ENCODE results near the gene GMEB1. TPM values are rescaled to one million over a fixed set of nuclear protein-coding genes. Genes with fewer than 3 reads are reported as not detected.

Gene GMEB1
- polyA plus RNA-seq, 1 donor (not counting 4 experiments of a cell fraction or from before 2014, with no cell fraction given), result 6.0 TPM

GRCh38 chr1:28675924-28676257 lies 7.3 kb downstream of the GMEB1 start:
- DNase-seq (ENCODE audit: low read depth, low spot score), result no peak
- Histone ChIP-seq H3K27ac (ENCODE audit: control insufficient read depth, insufficient read depth, low read length) (no peak overlapping the region), H4K20me1 (ENCODE audit: control insufficient read depth, extremely low read depth, insufficient read depth, low read length) (no peaks in the 10 kb centered on the region), H3K4me1 (ENCODE audit: control insufficient read depth, extremely low read depth, insufficient read depth, low read length) (no peaks in the 10 kb centered on the region), H3K9me3 (ENCODE audit: control insufficient read depth, low read depth, low read length) (no peaks in the 10 kb centered on the region), H3K9me1 (ENCODE audit: control insufficient read depth, extremely low read depth, insufficient read depth, low read length) (no peaks in the 10 kb centered on the region), H3K79me2 (ENCODE audit: control insufficient read depth, insufficient read depth, low read length) (peaks cover 7% of the 10 kb centered on the region), H3K4me2 (ENCODE audit: control insufficient read depth, extremely low read depth, insufficient read depth, low read depth, low read length) (no peak overlapping the region), H3K27me3 (ENCODE audit: control insufficient read depth, extremely low read depth, insufficient read depth, low read length) (no peaks in the 10 kb centered on the region), H3K9ac (ENCODE audit: control insufficient read depth, extremely low read depth, insufficient read depth, low read length) (no peak overlapping the region), H3K4me3 (ENCODE audit: control insufficient read depth in 2 of 3, extremely low read depth in 1 of 3, insufficient read depth in 2 of 3, low read depth in 1 of 3, low read length in 3 of 3) (no peak overlapping the region), H2AFZ (ENCODE audit: control insufficient read depth, low read length) (no peak overlapping the region), H3K36me3 (ENCODE audit: control insufficient read depth in 2 of 2, extremely low read depth in 1 of 2, insufficient read depth in 2 of 2, low read length in 2 of 2) (no peaks in the 10 kb centered on the region)
- dilution Hi-C loops (cut with MboI; ENCODE audit: extremely low pct_ligation_motif_present, low sequenced_read_pairs), result no loop called here
- no peak for FAIRE-seq
- TF ChIP-seq EZH2 (IDR thresholded peaks at IDR 0.05; ENCODE audit: low read length) (no peak), CTCF (optimal IDR thresholded peaks at IDR 0.05 in 1 of 3, IDR thresholded peaks at IDR 0.05 in 1 of 3, conservative IDR thresholded peaks at IDR 0.05 in 1 of 3; ENCODE audit: extremely low read depth in 1 of 3, insufficient read depth in 2 of 3, low read length in 3 of 3) (no peak)

GRCh38 chr1:28680151-28680550 lies 11.6 kb downstream of the GMEB1 start:
- H3K4me2 ChIP-seq (ENCODE audit: control insufficient read depth, extremely low read depth, insufficient read depth, low read depth, low read length), result no peak overlapping the region
- no peaks in the 10 kb centered on the region for H4K20me1 ChIP-seq (ENCODE audit: control insufficient read depth, extremely low read depth, insufficient read depth, low read length)
- H3K79me2 ChIP-seq (ENCODE audit: control insufficient read depth, insufficient read depth, low read length), result peaks cover 2% of the 10 kb centered on the region
- FAIRE-seq (no peak), DNase-seq (ENCODE audit: low read depth, low spot score) (no peak)
- no peaks in the 10 kb centered on the region for H3K9me1 ChIP-seq (ENCODE audit: control insufficient read depth, extremely low read depth, insufficient read depth, low read length)
- H3K4me3 ChIP-seq (ENCODE audit: control insufficient read depth in 2 of 3, extremely low read depth in 1 of 3, insufficient read depth in 2 of 3, low read depth in 1 of 3, low read length in 3 of 3), result no peak overlapping the region
- H3K9me3 ChIP-seq (ENCODE audit: control insufficient read depth, low read depth, low read length), result no peaks in the 10 kb centered on the region
- no peak for TF ChIP-seq CTCF (optimal IDR thresholded peaks at IDR 0.05 in 1 of 3, IDR thresholded peaks at IDR 0.05 in 1 of 3, conservative IDR thresholded peaks at IDR 0.05 in 1 of 3; ENCODE audit: extremely low read depth in 1 of 3, insufficient read depth in 2 of 3, low read length in 3 of 3)
- H3K27ac ChIP-seq (ENCODE audit: control insufficient read depth, insufficient read depth, low read length), result no peak overlapping the region
- dilution Hi-C loops (cut with MboI; ENCODE audit: extremely low pct_ligation_motif_present, low sequenced_read_pairs), result no loop called here
- no peak overlapping the region for H2AFZ ChIP-seq (ENCODE audit: control insufficient read depth, low read length)
- peaks cover 7% of the 10 kb centered on the region for H3K4me1 ChIP-seq (ENCODE audit: control insufficient read depth, extremely low read depth, insufficient read depth, low read length)
- no peak overlapping the region for H3K9ac ChIP-seq (ENCODE audit: control insufficient read depth, extremely low read depth, insufficient read depth, low read length)
- no peaks in the 10 kb centered on the region for H3K27me3 ChIP-seq (ENCODE audit: control insufficient read depth, extremely low read depth, insufficient read depth, low read length)
- no peaks in the 10 kb centered on the region for H3K36me3 ChIP-seq (ENCODE audit: control insufficient read depth in 2 of 2, extremely low read depth in 1 of 2, insufficient read depth in 2 of 2, low read length in 2 of 2)
